ENCODE data around the gene ATXN1. TPM values are rescaled to one million over a fixed set of nuclear protein-coding genes. Genes with fewer than 3 reads are reported as not detected.

ATXN1 gene
- total RNA-seq, 4 donors from 2014 or later, result 42.4 to 74.9 (median 52.1) TPM

DNA sequence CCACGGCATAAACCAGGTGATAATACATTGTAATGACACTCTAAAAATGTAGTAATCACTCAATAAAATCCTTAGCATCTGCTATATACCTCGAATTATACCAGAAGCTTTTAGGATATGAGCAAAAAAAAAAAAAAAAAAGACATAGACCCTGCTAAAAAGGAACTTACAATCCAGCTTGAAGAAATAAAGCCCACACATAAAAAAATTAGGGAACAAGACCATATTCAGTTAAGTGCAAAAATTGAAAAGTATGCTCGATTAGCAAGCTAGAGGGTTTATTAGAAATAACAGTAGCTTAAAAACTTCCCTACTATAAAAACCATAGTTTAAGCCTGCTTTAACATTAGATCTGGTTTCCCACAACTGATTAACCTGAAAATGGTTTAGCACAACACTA, 387.2 kb downstream of the ATXN1 start:
- Histone ChIP-seq H3K36me3 (no peaks in the 10 kb centered on the region), H3K27me3 (no peaks in the 10 kb centered on the region), H3K27ac (replicated peaks in 1 of 4) (no peak overlapping the region), H3K4me3 (no peak overlapping the region), H3K9me3 (no peaks in the 10 kb centered on the region), H3K4me1 (peaks cover 0 to 5% (median 2%) of the 10 kb centered on the region in 4 donors)
- WGBS, result 68% methylated on average over 3 of the region's 3 CpGs
- DNase-seq (ENCODE audit: extremely low spot score), result no peak
- no peak for TF ChIP-seq EP300 (IDR thresholded peaks at IDR 0.05)
- TF ChIP-seq, protein P1, sequence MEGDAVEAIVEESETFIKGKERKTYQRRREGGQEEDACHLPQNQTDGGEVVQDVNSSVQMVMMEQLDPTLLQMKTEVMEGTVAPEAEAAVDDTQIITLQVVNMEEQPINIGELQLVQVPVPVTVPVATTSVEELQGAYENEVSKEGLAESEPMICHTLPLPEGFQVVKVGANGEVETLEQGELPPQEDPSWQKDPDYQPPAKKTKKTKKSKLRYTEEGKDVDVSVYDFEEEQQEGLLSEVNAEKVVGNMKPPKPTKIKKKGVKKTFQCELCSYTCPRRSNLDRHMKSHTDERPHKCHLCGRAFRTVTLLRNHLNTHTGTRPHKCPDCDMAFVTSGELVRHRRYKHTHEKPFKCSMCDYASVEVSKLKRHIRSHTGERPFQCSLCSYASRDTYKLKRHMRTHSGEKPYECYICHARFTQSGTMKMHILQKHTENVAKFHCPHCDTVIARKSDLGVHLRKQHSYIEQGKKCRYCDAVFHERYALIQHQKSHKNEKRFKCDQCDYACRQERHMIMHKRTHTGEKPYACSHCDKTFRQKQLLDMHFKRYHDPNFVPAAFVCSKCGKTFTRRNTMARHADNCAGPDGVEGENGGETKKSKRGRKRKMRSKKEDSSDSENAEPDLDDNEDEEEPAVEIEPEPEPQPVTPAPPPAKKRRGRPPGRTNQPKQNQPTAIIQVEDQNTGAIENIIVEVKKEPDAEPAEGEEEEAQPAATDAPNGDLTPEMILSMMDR (IDR thresholded peaks at IDR 0.05), result no peak
- TF ChIP-seq POLR2AphosphoS5 (IDR thresholded peaks at IDR 0.05), result no peak
- TF ChIP-seq POLR2A (IDR thresholded peaks at IDR 0.05; ENCODE audit: low read depth), result no peak
- intact Hi-C loops (cut with DNase I), result no loop called here

DNA sequence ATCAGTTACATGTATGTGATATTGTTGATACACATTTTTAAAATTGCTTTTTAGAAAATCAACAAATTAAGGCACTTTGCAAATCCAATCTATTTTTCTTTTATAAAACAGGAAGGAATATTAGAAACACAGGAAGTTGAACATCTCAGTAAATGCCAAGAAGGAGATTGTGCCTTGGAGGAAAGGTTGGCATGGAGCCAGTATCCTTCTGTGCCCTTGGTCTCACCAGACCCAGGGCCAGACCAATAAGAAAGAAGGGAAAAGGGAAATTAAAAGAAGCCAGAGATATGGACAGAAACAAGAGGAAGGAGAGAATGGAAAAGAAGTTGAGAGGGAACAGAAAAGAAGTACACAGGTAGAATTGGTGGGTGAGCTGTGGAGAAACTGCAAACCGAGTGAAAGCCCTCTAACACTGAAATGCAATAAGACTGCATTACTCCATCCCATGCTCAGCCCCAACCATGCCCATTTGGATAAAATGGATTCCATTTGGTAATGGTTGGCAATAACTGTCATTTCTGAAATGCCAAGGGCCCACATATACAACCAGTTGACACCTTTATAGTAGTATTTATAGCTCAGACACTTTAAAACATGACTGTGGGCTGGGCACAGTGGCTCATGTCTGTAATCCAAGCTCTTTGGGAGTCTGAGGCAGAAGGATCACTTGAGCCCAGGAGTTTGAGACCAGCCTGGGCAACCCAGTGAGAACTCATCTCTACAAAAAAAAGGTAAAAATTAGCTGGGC, 389.1 kb downstream of the ATXN1 start:
- Histone ChIP-seq H3K27ac (replicated peaks in 1 of 4) (no peak overlapping the region), H3K36me3 (no peaks in the 10 kb centered on the region), H3K27me3 (no peaks in the 10 kb centered on the region), H3K4me1 (peaks cover 0 to 5% (median 0%) of the 10 kb centered on the region in 4 donors), H3K4me3 (no peak overlapping the region), H3K9me3 (no peaks in the 10 kb centered on the region)
- no peak for TF ChIP-seq POLR2A (IDR thresholded peaks at IDR 0.05; ENCODE audit: low read depth)
- TF ChIP-seq EP300 (IDR thresholded peaks at IDR 0.05), result no peak
- no peak for TF ChIP-seq POLR2AphosphoS5 (IDR thresholded peaks at IDR 0.05)
- TF ChIP-seq, protein P1 (IDR thresholded peaks at IDR 0.05), result no peak
- intact Hi-C loops (cut with DNase I), result no loop called here
- WGBS, result 93% methylated on average over 1 of the region's 1 CpG
- no peak for DNase-seq (ENCODE audit: extremely low spot score)

DNA sequence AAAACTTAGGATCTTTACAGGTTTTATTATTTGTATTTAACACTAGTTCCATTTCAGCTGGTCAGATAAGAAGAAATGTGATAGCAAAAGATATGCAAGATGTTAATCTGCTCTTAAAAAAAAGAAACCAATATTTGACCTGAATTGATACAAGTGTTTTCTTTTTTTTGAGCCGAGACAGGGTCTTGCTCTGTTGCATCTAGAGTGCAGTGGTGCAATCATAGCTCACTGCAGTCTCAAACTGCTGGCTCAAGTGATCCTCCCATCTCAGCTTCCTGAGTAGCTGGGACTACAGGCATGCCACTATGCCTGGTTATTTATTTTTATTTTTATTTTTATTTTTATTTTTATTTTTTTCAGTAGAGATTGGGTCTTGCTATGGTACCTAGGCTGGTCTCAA, 389.9 kb downstream of the ATXN1 start:
- Histone ChIP-seq H3K27ac (replicated peaks in 1 of 4) (no peak overlapping the region), H3K4me3 (no peak overlapping the region), H3K27me3 (no peaks in the 10 kb centered on the region), H3K9me3 (no peaks in the 10 kb centered on the region), H3K4me1 (peaks cover 0 to 5% (median 0%) of the 10 kb centered on the region in 4 donors), H3K36me3 (no peaks in the 10 kb centered on the region)
- TF ChIP-seq POLR2AphosphoS5 (IDR thresholded peaks at IDR 0.05), result no peak
- TF ChIP-seq, protein P1 (IDR thresholded peaks at IDR 0.05), result no peak
- 92% methylated on average over 1 of the region's 1 CpG for WGBS
- DNase-seq (ENCODE audit: extremely low spot score), result no peak
- intact Hi-C loops (cut with DNase I), result no loop called here

DNA sequence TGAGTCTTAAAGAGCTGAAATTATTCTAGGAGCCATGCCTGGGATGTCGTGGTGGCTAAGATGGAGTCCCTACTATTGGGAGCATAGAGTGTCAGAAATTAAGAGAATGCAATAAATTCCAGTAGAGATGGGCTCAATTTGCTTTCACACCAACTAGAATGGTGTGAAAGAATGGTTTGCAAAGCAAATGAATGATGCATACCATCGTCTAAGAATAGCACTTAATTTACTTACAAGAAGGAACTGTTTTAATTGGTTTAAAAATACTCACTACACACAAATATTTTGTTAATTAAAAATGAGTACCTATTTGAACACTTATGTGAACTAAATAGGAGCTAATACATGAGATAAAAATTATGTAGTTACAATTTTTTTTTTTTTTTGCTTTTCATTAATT, 390.3 kb downstream of the ATXN1 start:
- intact Hi-C loops (cut with DNase I), result no loop called here
- no peak for TF ChIP-seq EP300 (IDR thresholded peaks at IDR 0.05)
- TF ChIP-seq, protein P1 (IDR thresholded peaks at IDR 0.05), result no peak
- Histone ChIP-seq H3K9me3 (no peaks in the 10 kb centered on the region), H3K27ac (replicated peaks in 1 of 4) (no peak overlapping the region), H3K4me1 (peaks cover 0 to 5% (median 0%) of the 10 kb centered on the region in 4 donors), H3K27me3 (no peaks in the 10 kb centered on the region), H3K36me3 (no peaks in the 10 kb centered on the region), H3K4me3 (no peak overlapping the region)
- 90% methylated on average over 2 of the region's 2 CpGs for WGBS
- DNase-seq (ENCODE audit: extremely low spot score), result no peak

DNA sequence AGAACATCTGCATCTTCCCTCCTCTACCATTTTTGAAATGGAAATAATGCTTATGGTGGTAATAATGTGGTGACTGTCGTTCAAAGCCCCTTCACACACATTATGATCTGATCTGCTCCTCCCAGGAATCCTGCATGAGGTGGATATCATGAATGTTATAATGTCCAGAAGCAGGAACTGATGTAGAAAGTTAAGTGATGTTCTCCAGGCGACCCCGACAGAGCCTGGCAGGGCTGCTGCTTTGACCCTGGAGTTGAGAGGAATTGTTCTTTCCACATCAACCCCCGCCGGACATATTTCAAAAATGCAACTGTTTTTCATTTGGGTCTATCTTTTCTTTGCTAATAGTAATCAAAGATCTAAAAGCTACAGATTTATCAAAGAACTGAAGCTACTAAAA, 391.3 kb downstream of the ATXN1 start:
- intact Hi-C loops (cut with DNase I), result no loop called here
- Histone ChIP-seq H3K9me3 (no peaks in the 10 kb centered on the region), H3K4me3 (no peak overlapping the region), H3K4me1 (peaks cover 0 to 5% (median 0%) of the 10 kb centered on the region in 4 donors), H3K27ac (replicated peaks in 1 of 4) (no peak overlapping the region), H3K36me3 (no peaks in the 10 kb centered on the region), H3K27me3 (no peaks in the 10 kb centered on the region)
- WGBS, result 91% methylated on average over 5 of the region's 5 CpGs
- no peak for DNase-seq (ENCODE audit: extremely low spot score)
- no peak for TF ChIP-seq POLR2A (IDR thresholded peaks at IDR 0.05; ENCODE audit: low read depth)
